Natural killer cell treated with Interleukin-12 subunit alpha and Interleukin-12 subunit beta and Interleukin-15 and Interleukin-18, amount 100 ng/mL, for 72 hours (primary cell): Measurements from ENCODE around the gene SREK1. TPM values are rescaled to one million over a fixed set of nuclear protein-coding genes. Genes with fewer than 3 reads are reported as not detected.
A peak's percentile ranks its signal among the peaks of the same experiment; 100 is the strongest.

ENCODE experiments used
- ATAC-seq, 2 donors: fragments of 150-1000 bp; cut with Tn5 transposase in 1 of 2; sonication (Bioruptor Pico), chemical (Tn5 transposase) in 1 of 2; 2 replicates each; pipeline ENCODE4 v1.10.0; 2021
- DNase-seq: peaks from one replicate; pipeline ENCODE4 v3.0.0; 2022; ENCODE audit warnings: low spot score
- H3K27ac Mint-ChIP-seq, 2 donors: 1 replicate in 1 of 2; 2 replicates in 1 of 2; pipeline ENCODE4 v1.8.0; 2022; ENCODE audit warnings: mixed read lengths in 2 of 2, mild to moderate bottlenecking in 1 of 2, moderate library complexity in 1 of 2
- H3K27me3 Mint-ChIP-seq, 2 donors: 1 replicate in 1 of 2; 2 replicates in 1 of 2; pipeline ENCODE4 v1.8.0; 2022; ENCODE audit warnings: mixed read lengths in 2 of 2
- H3K36me3 Mint-ChIP-seq: one replicate; pipeline ENCODE4 v1.8.0; 2022; ENCODE audit warnings: mixed read lengths
- H3K4me1 Mint-ChIP-seq, 2 donors: 1 replicate in 1 of 2; 2 replicates in 1 of 2; pipeline ENCODE4 v1.8.0; 2022; ENCODE audit warnings: low read depth in 2 of 2, mixed read lengths in 2 of 2, mild to moderate bottlenecking in 1 of 2
- H3K4me3 Mint-ChIP-seq: one replicate; pipeline ENCODE4 v1.8.0; 2022; ENCODE audit warnings: mixed read lengths
- H3K9me3 Mint-ChIP-seq: 2 replicates; pipeline ENCODE4 v1.8.0; 2022; ENCODE audit warnings: mixed read lengths
- total RNA-seq, 2 donors: library from RNA; stranded (reverse); gene quantifications; one replicate each; pipeline ENCODE4 v1.2.3, GENCODE V29; 2022

The SREK1 gene
- total RNA-seq, 2 donors from 2014 or later: 74.0 to 92.2 TPM

DNA sequence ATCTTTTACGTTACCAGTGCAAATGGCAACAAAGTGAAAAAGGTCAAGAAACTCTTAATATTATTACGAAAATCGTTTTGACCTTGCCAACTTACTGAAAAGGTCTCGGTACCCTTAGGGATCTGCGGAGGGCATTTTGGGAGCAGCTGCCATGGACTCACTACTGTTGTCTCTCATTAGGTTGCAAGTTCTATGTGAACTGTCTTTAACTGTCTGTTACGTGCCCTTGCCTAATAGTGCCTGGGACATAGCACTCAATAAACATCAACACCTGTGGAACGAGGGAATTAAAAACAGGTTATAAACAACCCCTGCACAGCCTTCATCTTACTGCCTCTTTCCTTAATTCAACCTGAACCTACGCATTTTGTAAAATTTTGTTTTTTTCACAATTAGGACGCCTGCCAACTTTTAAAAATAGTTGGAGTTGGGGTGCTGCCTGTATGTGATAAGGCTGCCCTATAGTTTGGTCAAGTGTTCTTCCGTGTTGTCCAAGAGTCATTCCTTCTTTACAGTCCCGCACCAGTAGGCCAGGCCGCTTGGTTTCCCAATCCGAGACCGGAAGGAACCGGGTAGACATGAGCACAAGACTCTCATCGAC is 527 bp upstream of the SREK1 start:
- Mint-ChIP-seq H3K4me1 (peaks cover 12 to 19% of the 10 kb centered on the region in 2 donors), H3K27ac (peak overlapping the region; percentile 99), H3K9me3 (no peaks in the 10 kb centered on the region), H3K27me3 (no peaks in the 10 kb centered on the region), H3K4me3 (peak overlapping the region; percentile 93), H3K36me3 (no peaks in the 10 kb centered on the region)
- ATAC-seq (peak in 1 of 2 donors; percentile 34), DNase-seq (no peak)

DNA sequence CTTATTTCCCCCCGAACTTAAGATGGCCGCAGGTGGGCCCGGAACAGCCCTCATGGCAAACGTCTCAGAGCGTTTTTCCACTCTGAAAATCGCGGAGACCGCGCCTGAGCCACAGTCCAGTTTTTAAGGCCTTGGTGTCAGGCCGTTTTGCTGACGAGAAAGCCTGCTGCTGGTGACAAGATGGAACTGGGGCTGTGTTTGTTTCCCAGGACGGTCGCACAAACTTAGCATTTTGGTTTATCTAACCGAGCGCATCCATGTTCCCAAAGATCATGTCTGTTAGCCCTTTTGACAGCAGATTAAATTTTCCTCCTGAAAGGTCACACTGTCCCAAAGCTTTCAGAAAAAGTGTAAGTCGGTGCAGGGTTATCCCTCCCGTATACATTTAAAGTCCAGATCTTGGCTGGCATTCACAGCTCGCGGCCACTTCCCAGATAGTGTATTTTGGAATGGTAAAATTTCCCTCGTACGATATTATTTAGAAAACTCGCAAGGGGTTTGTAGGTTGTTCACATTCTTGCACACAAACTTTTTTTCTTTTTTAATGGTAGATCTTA is 812 bp downstream of the SREK1 start:
- Mint-ChIP-seq H3K4me3 (peak overlapping the region; percentile 93), H3K36me3 (no peaks in the 10 kb centered on the region), H3K9me3 (no peaks in the 10 kb centered on the region), H3K27ac (peak overlapping the region; percentile 99), H3K27me3 (no peaks in the 10 kb centered on the region), H3K4me1 (peaks cover 14 to 25% of the 10 kb centered on the region in 2 donors)
- peak; percentile 59 to 61 for ATAC-seq
- DNase-seq: no peak

DNA sequence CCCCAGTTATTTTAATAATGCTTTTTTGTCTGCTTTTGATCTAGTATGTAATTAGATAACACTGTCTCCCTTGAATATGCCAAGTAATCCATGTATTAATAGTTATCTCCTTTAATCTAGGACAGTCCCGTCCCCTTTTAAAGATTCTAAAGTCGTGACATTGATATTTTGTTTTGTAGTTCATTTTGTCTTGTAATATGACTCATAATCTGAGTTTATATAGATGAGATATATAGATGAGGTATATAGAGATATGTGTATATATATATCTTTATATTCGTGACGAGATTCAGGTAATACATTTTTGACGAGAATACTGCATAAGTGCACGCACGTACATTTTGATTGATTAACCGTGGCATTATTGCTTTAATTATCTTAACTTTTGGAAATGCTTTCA is 1.6 kb downstream of the SREK1 start:
- no peaks in the 10 kb centered on the region for H3K9me3 Mint-ChIP-seq
- H3K27me3 Mint-ChIP-seq: no peaks in the 10 kb centered on the region
- peak overlapping the region; percentile 99 for H3K27ac Mint-ChIP-seq
- peaks cover 20 to 34% of the 10 kb centered on the region in 2 donors for H3K4me1 Mint-ChIP-seq
- no peaks in the 10 kb centered on the region for H3K36me3 Mint-ChIP-seq
- DNase-seq (no peak), ATAC-seq (no peak)
- peak overlapping the region; percentile 93 for H3K4me3 Mint-ChIP-seq

DNA sequence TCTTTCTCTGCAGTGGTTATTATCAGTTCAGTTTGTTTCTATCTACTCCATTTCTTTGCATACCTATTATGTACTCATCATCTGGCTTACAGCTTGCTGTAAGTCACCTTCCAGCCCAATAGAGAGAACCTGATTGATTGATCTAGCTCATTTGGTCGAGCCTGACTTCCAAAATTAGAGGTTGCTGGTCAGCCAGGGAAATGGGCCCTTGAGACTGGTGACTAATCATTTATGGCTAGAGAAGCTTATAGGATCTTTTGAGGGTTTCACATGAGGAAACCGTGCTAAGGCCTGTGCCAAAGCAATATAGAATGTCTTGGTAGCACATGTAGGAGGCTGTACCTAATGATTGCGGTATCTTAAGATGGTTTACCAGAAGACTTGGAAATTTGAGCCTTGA is 5.8 kb downstream of the SREK1 start:
- H3K4me3 Mint-ChIP-seq: no peak overlapping the region
- H3K27ac Mint-ChIP-seq: no peak overlapping the region
- no peak for DNase-seq
- H3K27me3 Mint-ChIP-seq: no peaks in the 10 kb centered on the region
- no peaks in the 10 kb centered on the region for H3K36me3 Mint-ChIP-seq
- H3K4me1 Mint-ChIP-seq: peaks cover 27 to 42% of the 10 kb centered on the region in 2 donors
- H3K9me3 Mint-ChIP-seq: no peaks in the 10 kb centered on the region
- ATAC-seq: no peak

DNA sequence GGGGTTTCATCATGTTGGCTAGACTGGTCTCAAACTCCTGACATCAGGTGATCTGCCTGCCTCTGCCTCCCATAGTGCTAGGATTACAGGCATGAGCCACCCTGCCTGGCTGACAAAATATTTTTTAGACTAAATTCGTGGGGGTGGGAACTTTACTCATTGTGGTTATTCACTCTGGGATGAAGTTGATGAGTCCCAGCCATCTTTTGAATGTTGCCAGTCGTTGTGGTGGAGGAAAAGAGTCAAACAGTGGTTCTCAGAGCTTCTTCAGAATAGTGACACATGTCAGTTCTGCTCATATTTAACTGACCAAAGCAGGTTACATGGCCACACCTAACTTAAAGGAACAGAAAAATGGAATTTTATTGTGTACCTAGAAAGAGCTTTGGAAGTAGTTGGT is 6.9 kb downstream of the SREK1 start:
- peaks cover 29 to 42% of the 10 kb centered on the region in 2 donors for H3K4me1 Mint-ChIP-seq
- H3K36me3 Mint-ChIP-seq: no peaks in the 10 kb centered on the region
- no peak overlapping the region for H3K4me3 Mint-ChIP-seq
- no peak for ATAC-seq
- DNase-seq: no peak
- H3K27me3 Mint-ChIP-seq: no peaks in the 10 kb centered on the region
- no peak overlapping the region for H3K27ac Mint-ChIP-seq
- no peaks in the 10 kb centered on the region for H3K9me3 Mint-ChIP-seq

DNA sequence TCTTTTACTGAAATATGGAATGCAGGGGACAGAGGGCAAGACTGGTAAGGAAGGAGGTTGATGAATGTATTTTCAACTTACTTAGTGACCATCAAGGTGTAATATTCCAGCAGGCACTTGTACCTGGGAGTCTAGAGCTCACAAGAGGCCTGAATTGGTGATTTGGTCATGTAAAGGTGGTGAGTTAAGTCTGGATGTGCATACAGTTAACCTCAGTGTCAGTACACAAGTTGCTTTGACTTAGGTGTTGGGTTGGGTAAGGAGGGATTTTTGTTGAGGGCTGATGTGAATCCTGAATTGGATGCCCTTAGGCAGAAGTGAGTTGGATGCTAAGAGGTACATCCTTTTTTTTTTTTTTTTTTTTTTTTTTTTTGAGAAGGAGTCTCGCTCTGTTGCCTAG is 7.4 kb downstream of the SREK1 start:
- Mint-ChIP-seq H3K4me1 (peaks cover 31 to 44% of the 10 kb centered on the region in 2 donors), H3K4me3 (no peak overlapping the region), H3K27me3 (no peaks in the 10 kb centered on the region), H3K27ac (no peak overlapping the region), H3K9me3 (no peaks in the 10 kb centered on the region), H3K36me3 (peaks cover 4% of the 10 kb centered on the region)
- DNase-seq: no peak
- ATAC-seq: no peak

DNA sequence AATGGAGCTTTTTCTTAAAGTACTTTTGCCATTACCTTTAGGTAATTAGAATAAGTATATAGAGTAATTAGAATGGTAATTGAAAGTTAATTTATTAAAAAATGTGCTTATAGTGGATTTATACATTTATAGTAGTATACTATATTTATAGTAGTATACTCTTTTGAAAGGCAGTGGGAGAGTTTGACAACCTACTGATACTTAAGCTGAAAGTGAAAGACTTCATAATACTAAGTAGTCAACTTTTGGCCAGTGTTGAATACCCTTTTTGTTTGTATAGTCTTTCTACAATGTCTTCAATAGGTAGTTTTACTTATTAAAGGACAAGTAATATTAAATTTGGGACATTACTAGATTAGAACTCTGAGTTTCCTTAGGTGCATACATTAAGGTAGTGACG is 12.9 kb downstream of the SREK1 start:
- H3K4me3 Mint-ChIP-seq: no peak overlapping the region
- H3K4me1 Mint-ChIP-seq: peaks cover 12 to 16% of the 10 kb centered on the region in 2 donors
- DNase-seq (no peak), ATAC-seq (no peak)
- H3K36me3 Mint-ChIP-seq: peaks cover 9% of the 10 kb centered on the region
- H3K27me3 Mint-ChIP-seq: no peaks in the 10 kb centered on the region
- no peak overlapping the region for H3K27ac Mint-ChIP-seq
- no peaks in the 10 kb centered on the region for H3K9me3 Mint-ChIP-seq

DNA sequence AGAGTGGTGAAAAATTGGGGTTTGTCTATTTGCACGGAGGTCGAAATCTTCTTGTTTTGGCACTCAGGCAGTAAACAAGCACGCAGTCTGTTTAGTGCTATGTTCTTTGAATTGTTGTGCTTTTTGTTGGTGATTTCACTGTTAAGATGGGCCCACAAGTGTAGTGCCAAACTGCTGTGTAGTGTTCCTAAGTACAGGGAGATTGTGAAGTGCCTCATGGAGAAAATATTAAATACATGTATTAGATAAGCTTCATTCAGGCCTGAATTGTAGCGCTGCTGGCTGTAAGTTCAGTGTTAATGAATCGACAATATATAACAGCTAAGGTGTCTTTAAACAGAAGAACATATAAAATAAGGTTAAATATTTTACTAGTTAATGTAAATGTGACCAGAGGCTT is 17.3 kb downstream of the SREK1 start:
- ATAC-seq: no peak
- peaks cover 30% of the 10 kb centered on the region for H3K36me3 Mint-ChIP-seq

DNA sequence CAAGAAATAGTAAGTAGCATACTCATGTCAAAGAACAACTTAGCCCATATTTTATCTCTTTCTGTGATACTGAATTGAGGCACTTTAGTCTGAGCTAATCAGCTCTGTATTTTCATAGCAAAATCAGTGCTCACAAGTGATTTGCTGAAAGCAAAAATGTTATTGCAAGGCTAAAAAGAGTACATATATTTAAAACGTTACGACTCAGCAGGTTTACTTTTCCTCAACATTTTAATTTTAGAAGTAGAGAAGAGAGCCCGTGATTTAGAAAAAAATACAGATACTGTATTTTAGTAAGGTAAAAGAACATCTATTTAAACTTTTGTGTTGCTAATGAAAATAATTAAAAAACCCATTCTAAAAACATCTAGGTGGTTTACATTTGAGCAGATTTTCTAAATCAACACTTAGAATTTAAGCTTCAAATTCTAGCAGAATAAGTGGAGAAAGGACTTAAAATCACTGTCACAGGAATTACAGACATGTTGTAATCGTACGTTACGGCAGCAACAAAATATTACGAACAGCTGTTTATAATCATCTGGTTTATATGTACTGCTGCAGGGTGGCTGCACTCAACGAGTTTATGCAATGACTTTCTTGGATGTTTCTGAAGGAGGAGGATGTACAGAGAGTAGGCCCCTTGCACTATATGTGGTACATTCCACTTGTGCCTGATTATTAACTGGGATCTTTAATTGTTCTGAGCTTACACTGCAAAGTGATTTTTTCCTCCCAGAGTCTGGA is 20.1 kb downstream of the SREK1 start:
- H3K36me3 Mint-ChIP-seq: peaks cover 29% of the 10 kb centered on the region

More for the DNA sequence above, 17.3 kb downstream of the SREK1 start:
- no peak for DNase-seq
- H3K4me3 Mint-ChIP-seq: no peak overlapping the region
- H3K27me3 Mint-ChIP-seq: no peaks in the 10 kb centered on the region
- H3K27ac Mint-ChIP-seq: no peak overlapping the region
- H3K4me1 Mint-ChIP-seq: peaks cover 4 to 9% of the 10 kb centered on the region in 2 donors
- no peaks in the 10 kb centered on the region for H3K9me3 Mint-ChIP-seq

DNA sequence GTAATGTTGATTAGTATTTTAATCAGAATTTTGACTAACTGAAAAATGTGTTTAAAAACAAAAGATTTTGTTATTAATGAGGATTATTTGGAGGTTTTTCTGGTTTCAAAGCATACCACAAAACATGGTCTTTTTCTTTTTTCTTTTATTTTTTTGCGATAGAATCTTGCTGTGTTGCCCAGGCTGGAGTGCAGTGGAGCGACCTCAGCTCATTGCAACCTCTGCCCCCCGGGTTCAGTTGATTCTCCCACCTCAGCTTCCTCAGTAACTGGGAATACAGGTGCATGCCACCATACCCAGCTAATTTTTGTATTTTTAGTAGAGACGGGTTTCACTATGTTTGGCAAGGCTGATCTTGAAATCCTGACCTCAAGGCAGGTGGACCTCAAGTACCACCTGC is 24.1 kb downstream of the SREK1 start:
- Mint-ChIP-seq H3K9me3 (no peaks in the 10 kb centered on the region), H3K4me3 (no peak overlapping the region), H3K4me1 (peaks cover 7 to 23% of the 10 kb centered on the region in 2 donors), H3K27ac (no peak overlapping the region), H3K36me3 (peaks cover 31% of the 10 kb centered on the region), H3K27me3 (no peaks in the 10 kb centered on the region)
- no peak for ATAC-seq
- DNase-seq: no peak

More for the DNA sequence above, 20.1 kb downstream of the SREK1 start:
- Mint-ChIP-seq H3K9me3 (no peaks in the 10 kb centered on the region), H3K4me3 (no peak overlapping the region), H3K27me3 (no peaks in the 10 kb centered on the region), H3K27ac (no peak overlapping the region), H3K4me1 (peaks cover 3 to 7% of the 10 kb centered on the region in 2 donors)
- ATAC-seq (no peak), DNase-seq (no peak)

DNA sequence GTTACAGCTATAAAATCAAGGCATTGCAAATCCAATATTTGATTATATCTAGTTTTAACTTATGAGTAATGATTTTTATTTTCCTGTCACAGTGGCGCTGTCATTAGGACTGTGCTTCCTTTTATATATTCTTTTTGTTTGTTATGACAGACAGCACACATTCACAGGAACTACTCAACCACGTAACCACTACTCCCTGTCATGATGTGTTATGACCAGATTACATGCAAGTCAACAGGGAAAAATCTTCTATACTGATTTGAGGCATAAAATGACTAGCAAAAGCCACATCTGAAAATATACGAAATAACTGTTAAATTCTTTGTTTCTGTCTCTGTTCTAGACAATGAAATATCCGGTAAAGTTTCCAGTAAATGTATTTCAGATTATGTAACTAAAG is 25.4 kb downstream of the SREK1 start:
- H3K4me1 Mint-ChIP-seq: peaks cover 7 to 23% of the 10 kb centered on the region in 2 donors
- no peak overlapping the region for H3K4me3 Mint-ChIP-seq
- H3K27ac Mint-ChIP-seq: no peak overlapping the region
- no peaks in the 10 kb centered on the region for H3K27me3 Mint-ChIP-seq
- H3K9me3 Mint-ChIP-seq: no peaks in the 10 kb centered on the region
- DNase-seq: no peak
- peaks cover 29% of the 10 kb centered on the region for H3K36me3 Mint-ChIP-seq
- peak in 1 of 2 donors; percentile 81 for ATAC-seq

DNA sequence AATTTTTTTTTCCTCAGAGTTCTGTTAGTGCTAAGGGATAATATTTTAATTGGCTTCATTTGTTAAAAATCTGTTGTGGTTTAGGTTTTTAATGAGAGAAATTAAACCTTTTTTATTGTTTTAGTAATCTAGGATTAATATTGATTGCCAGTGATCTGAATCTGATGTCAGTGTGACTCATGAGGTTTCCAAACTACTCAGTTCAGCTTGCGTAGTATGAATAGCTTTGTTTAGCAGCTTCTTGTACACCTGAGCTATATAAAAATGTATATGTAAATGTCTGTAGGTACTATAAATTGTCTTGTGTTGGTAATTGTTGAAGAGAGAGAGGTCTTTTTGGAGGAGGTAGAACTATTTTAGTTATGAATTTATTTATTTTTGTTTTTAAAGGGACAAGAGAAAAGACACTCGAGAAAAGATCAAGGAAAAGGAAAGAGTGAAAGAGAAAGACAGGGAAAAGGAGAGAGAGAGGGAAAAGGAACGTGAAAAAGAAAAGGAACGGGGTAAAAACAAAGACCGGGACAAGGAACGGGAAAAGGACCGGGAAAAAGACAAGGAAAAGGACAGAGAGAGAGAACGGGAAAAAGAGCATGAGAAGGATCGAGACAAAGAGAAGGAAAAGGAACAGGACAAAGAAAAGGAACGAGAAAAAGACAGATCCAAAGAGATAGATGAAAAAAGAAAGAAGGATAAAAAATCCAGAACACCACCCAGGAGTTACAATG is 26.3 kb downstream of the SREK1 start:
- ATAC-seq (no peak), DNase-seq (no peak)
- peaks cover 7 to 21% of the 10 kb centered on the region in 2 donors for H3K4me1 Mint-ChIP-seq
- H3K36me3 Mint-ChIP-seq: peaks cover 34% of the 10 kb centered on the region
- H3K9me3 Mint-ChIP-seq: no peaks in the 10 kb centered on the region
- peak overlapping the region; percentile 2 to 19 for H3K27ac Mint-ChIP-seq
- no peak overlapping the region for H3K4me3 Mint-ChIP-seq
- H3K27me3 Mint-ChIP-seq: no peaks in the 10 kb centered on the region

DNA sequence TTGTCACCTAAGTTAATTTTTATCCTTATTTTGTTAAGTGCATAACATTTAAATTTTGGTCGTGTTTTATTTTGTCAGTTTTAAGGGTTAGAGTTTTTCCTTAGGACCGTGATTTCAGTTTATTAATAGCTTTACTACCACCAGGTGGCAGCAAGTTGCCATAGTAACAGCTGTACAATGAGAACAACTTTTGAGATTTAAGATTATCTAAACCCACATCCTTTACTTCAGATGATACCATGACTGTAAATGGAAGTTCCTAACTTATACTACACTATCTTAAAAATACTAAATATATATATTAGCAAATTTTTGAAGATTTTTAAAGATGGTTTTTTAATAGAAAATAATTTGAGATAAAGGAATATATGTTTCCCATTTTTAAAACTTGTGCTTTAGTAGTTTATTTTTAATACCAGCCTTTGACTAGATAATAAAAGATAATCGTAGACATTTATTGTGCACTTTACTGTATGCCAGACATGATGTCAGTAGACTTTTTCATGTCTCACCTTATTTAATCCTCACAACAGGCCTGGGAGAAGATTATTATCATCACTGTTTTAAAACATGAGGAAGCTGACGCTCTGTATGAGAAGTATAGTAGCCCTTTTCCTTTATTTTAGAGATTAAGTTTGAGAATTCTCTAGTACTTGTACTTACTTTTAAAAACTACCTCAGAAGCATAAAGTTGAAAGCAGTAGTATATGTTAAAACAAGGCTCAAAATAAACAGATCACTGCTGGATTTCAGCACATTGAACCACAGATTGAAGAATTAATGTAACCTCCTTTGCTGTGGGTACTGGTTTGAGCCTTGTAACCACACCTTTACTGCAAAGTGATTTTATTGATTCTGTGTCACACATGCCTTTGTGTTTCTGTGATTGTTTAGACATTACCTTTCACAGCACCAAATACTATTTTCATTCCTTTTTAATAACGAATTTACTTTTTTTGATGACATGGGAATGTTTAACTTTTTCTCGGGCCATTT is 27.5 kb downstream of the SREK1 start:
- Mint-ChIP-seq H3K4me3 (no peak overlapping the region), H3K27ac (no peak overlapping the region), H3K36me3 (peaks cover 36% of the 10 kb centered on the region), H3K4me1 (peaks cover 7 to 16% of the 10 kb centered on the region in 2 donors), H3K9me3 (no peaks in the 10 kb centered on the region), H3K27me3 (no peaks in the 10 kb centered on the region)
- peak in 1 of 2 donors; percentile 58 for ATAC-seq
- DNase-seq: no peak
